HL-60 (cell line): ENCODE measurements around the gene DAPK3.
"Not testable (repeated sequence)": the region's sequence is repeated elsewhere in the genome, so short reads cannot be mapped to it uniquely, and the experiment has no call there.

Experiments used
- CTCF ChIP-seq: IDR thresholded peaks from one replicate; pipeline ENCODE4 v1.5.1; 2011; ENCODE audit warnings: low read length, control low read depth, inconsistent platforms; ENCODE audit not compliant: insufficient read depth
- REST ChIP-seq: IDR thresholded peaks from 2 replicates; pipeline ENCODE4 v1.6.1; 2012; ENCODE audit warnings: low read depth; ENCODE audit not compliant: insufficient replicate concordance

GRCh38 chr19:3947316-3947933 lies 23.5 kb downstream of the DAPK3 start:
- TF ChIP-seq CTCF, REST: not testable (repeated sequence)
